HepG2 (cell line): ENCODE data around the gene FNDC3A. TPM values are rescaled to one million over a fixed set of nuclear protein-coding genes. Genes with fewer than 3 reads are reported as not detected.

Experiments used
- AKNA ChIP-seq: sonication (generic); formaldehyde crosslinking; IDR thresholded peaks from 2 replicates; pipeline ENCODE4 v1.4.0; 2020; ENCODE audit warnings: missing genetic modification reagents, borderline replicate concordance
- HHEX ChIP-seq: IDR thresholded peaks from 2 replicates; pipeline ENCODE4 v1.6.1; 2016; ENCODE audit warnings: control low read depth
- MAZ ChIP-seq, 2 experiments: sonication (generic) in 1 of 2; formaldehyde crosslinking in 1 of 2; IDR thresholded peaks; 2 replicates each; pipeline versions ENCODE4 v1.5.0 to v1.6.1; 2012 to 2020; ENCODE audit warnings: low read depth in 2 of 2, mild to moderate bottlenecking in 2 of 2, borderline replicate concordance in 1 of 2, improper control_type of control experiment in 1 of 2, low read length in 1 of 2, missing genetic modification reagents in 1 of 2, moderate library complexity in 1 of 2
- RFX1 ChIP-seq: fragments of 450-650 bp; IDR thresholded peaks from 2 replicates; pipeline ENCODE4 v1.6.1; 2017
- ZBTB40 ChIP-seq, 2 experiments: fragments of 450-650 bp in 1 of 2; sonication (generic) in 1 of 2; formaldehyde crosslinking in 1 of 2; IDR thresholded peaks; 2 replicates each; pipeline versions ENCODE4 v1.6.1 to v1.8.0; 2016 to 2022; ENCODE audit warnings: antibody characterized with exemption in 1 of 2, mild to moderate bottlenecking in 1 of 2, missing genetic modification reagents in 1 of 2
- ZNF782 ChIP-seq: sonication (generic); formaldehyde crosslinking; IDR thresholded peaks from 2 replicates; pipeline ENCODE4 v1.4.0; 2020; ENCODE audit warnings: missing genetic modification reagents, mild to moderate bottlenecking, borderline replicate concordance
- polyA plus RNA-seq, 8 experiments: library from polyadenylated mRNA; depleted of rRNA in 3 of 8; stranded (reverse) in 7 of 8; unstranded in 1 of 8; fragments of >200 nt; fragmentation: Illumina TruSeq in 4 of 8; extraction: Trizol in 4 of 8; gene quantifications; 2 replicates each; pipeline versions ENCODE4 v1.2.1 to v1.2.3, GENCODE V29; 2011 to 2016; ENCODE audit warnings: low read depth in 4 of 8, missing spikeins in 1 of 8, mixed read lengths in 1 of 8; ENCODE audit not compliant: insufficient read depth in 1 of 8
- total RNA-seq, 5 experiments: library from RNA; depleted of rRNA; stranded (reverse); fragments of >200 nt; fragmentation: Illumina TruSeq; extraction: Trizol; gene quantifications; 2 replicates each; pipeline ENCODE4 v1.2.3, GENCODE V29; 2016; ENCODE audit warnings: low read depth in 1 of 5

The FNDC3A gene
- total and polyA plus RNA-seq, 2 of the 13 experiments (the other 11 are each of a cell fraction or from before 2014, with no cell fraction given), result 36.7 to 39.3 TPM

GRCh38 chr13:48975856-48976575 lies at the start of gene FNDC3A (continued):
- 0 out of 2 replicates have a peak, but pooled peaks have one; percentile 69 for TF ChIP-seq MAZ (IDR thresholded peaks at IDR 0.05; ENCODE audit: borderline replicate concordance, low read depth, low read length)
- peak; percentile 82 for TF ChIP-seq MAZ (CRISPR knock-in tag; IDR thresholded peaks at IDR 0.05; ENCODE audit: low read depth)
- TF ChIP-seq RFX1, result no peak
- TF ChIP-seq AKNA (CRISPR knock-in tag), result 0 out of 2 replicates have a peak, but pooled peaks have one; percentile 43
- TF ChIP-seq ZNF782 (CRISPR knock-in tag), result no peak
- no peak for TF ChIP-seq ZBTB40 (IDR thresholded peaks at IDR 0.05)
- peak; percentile 55 for TF ChIP-seq ZBTB40 (CRISPR knock-in tag; IDR thresholded peaks at IDR 0.05)
- no peak for TF ChIP-seq HHEX
